GM23338 (cell line): ENCODE data around the gene CALML3. TPM values are rescaled to one million over a fixed set of nuclear protein-coding genes. Genes with fewer than 3 reads are reported as not detected.

Experiments
- ATAC-seq: fragments of 200-7000 bp; cut with Tn5 transposase; 3 replicates; pipeline ENCODE4 v1.9.1; 2020
- DNase-seq: peaks from one replicate; pipeline ENCODE4 v3.0.0-alpha.2; 2015; ENCODE audit warnings: low spot score
- H2AFZ ChIP-seq: fragments of 200-600 bp; sonication (generic); 2 replicates; pipeline ENCODE4 v1.8.0; 2016; ENCODE audit warnings: antibody characterized with exemption, mild to moderate bottlenecking, moderate library complexity
- H3F3A ChIP-seq: fragments of 200-600 bp; sonication (generic); replicated peaks from 2 replicates; pipeline ENCODE4 v1.8.0; 2017; ENCODE audit warnings: antibody characterized with exemption, mixed run types, low read depth
- H3K27ac ChIP-seq: fragments of 200-600 bp; sonication (generic); 2 replicates; pipeline ENCODE4 v1.6.1; 2016; ENCODE audit warnings: low read depth
- H3K27me3 ChIP-seq: fragments of 200-600 bp; sonication (generic); 2 replicates; pipeline ENCODE4 v1.8.0; 2016; ENCODE audit warnings: mild to moderate bottlenecking, mixed run types, moderate library complexity; ENCODE audit not compliant: insufficient read depth
- H3K36me3 ChIP-seq: fragments of 200-600 bp; sonication (generic); 2 replicates; pipeline ENCODE4 v1.8.0; 2016; ENCODE audit warnings: mild to moderate bottlenecking; ENCODE audit not compliant: insufficient read depth
- H3K4me1 ChIP-seq: fragments of 200-600 bp; sonication (generic); 2 replicates; pipeline ENCODE4 v1.8.0; 2016; ENCODE audit warnings: mild to moderate bottlenecking, moderate library complexity; ENCODE audit not compliant: insufficient read depth
- H3K4me2 ChIP-seq: fragments of 200-600 bp; sonication (generic); 2 replicates; pipeline ENCODE4 v1.7.1; 2017; ENCODE audit warnings: mixed run types
- H3K4me3 ChIP-seq: fragments of 200-600 bp; sonication (generic); 2 replicates; pipeline ENCODE4 v1.6.1; 2016; ENCODE audit warnings: mixed run types
- H3K79me2 ChIP-seq: fragments of 200-600 bp; sonication (generic); replicated peaks from 2 replicates; pipeline ENCODE4 v1.8.0; 2017; ENCODE audit warnings: mild to moderate bottlenecking; ENCODE audit not compliant: insufficient read depth
- H3K9me2 ChIP-seq: fragments of 200-600 bp; sonication (generic); 2 replicates; pipeline ENCODE4 v1.8.0; 2017; ENCODE audit not compliant: insufficient read depth
- H4K20me1 ChIP-seq: fragments of 200-600 bp; sonication (generic); replicated peaks from 2 replicates; pipeline ENCODE4 v1.8.0; 2017; ENCODE audit warnings: mild to moderate bottlenecking; ENCODE audit not compliant: insufficient read depth
- H3K27ac Mint-ChIP-seq: 2 replicates; pipeline ENCODE4 v1.8.0; 2020; ENCODE audit warnings: inconsistent platforms, mild to moderate bottlenecking, moderate library complexity, mixed read lengths
- H3K27me3 Mint-ChIP-seq: 3 replicates; pipeline ENCODE4 v1.8.0; 2022; ENCODE audit warnings: low read depth, mild to moderate bottlenecking, moderate library complexity, mixed read lengths, inconsistent platforms; ENCODE audit not compliant: insufficient read depth, poor library complexity
- H3K36me3 Mint-ChIP-seq: 3 replicates; pipeline ENCODE4 v1.8.0; 2021; ENCODE audit warnings: low read depth, mild to moderate bottlenecking, inconsistent platforms, moderate library complexity, mixed read lengths
- H3K4me1 Mint-ChIP-seq: 3 replicates; pipeline ENCODE4 v1.8.0; 2020; ENCODE audit warnings: mild to moderate bottlenecking, inconsistent platforms, mixed read lengths
- H3K4me3 Mint-ChIP-seq: 3 replicates; pipeline ENCODE4 v1.8.0; 2021; ENCODE audit warnings: moderate library complexity, mild to moderate bottlenecking, inconsistent platforms, mixed read lengths
- H3K9me3 Mint-ChIP-seq: 3 replicates; pipeline ENCODE4 v1.8.0; 2020; ENCODE audit warnings: moderate library complexity, mild to moderate bottlenecking, inconsistent platforms, mixed read lengths
- CREB1 ChIP-seq: fragments of 250-450 bp; sonication (Bioruptor Pico); IDR thresholded peaks from 2 replicates; pipeline ENCODE4 v1.5.0; 2020; ENCODE audit warnings: low read depth, mild to moderate bottlenecking, moderate library complexity
- ETS1 ChIP-seq: IDR thresholded peaks from 2 replicates; pipeline ENCODE4 v1.6.1; 2016; ENCODE audit warnings: antibody characterized with exemption
- JUNB ChIP-seq: IDR thresholded peaks from one replicate; pipeline ENCODE4 v1.6.1; 2016; ENCODE audit warnings: antibody characterized with exemption; ENCODE audit not compliant: unreplicated experiment
- NANOG ChIP-seq: IDR thresholded peaks from 2 replicates; pipeline ENCODE4 v1.6.1; 2016; ENCODE audit warnings: antibody characterized with exemption, borderline replicate concordance
- POLR2AphosphoS5 ChIP-seq: IDR thresholded peaks from 2 replicates; pipeline ENCODE4 v1.6.1; 2016; ENCODE audit warnings: antibody characterized with exemption, low read depth
- REST ChIP-seq: IDR thresholded peaks from one replicate; pipeline ENCODE4 v1.6.1; 2018; ENCODE audit warnings: antibody characterized with exemption; ENCODE audit not compliant: unreplicated experiment
- STAT1 ChIP-seq: IDR thresholded peaks from one replicate; pipeline ENCODE4 v1.6.1; 2016; ENCODE audit warnings: antibody characterized with exemption; ENCODE audit not compliant: unreplicated experiment
- polyA plus RNA-seq: library from polyadenylated mRNA; unstranded; fragments of >200 nt; fragmentation: Nextera tagmentation; extraction: Ambion mirVana; gene quantifications from 2 replicates; pipeline ENCODE4 v1.2.1, GENCODE V29; 2016
- total RNA-seq: library from RNA; depleted of rRNA; stranded (reverse); fragments of >200 nt; shearing (Covaris generic); gene quantifications from 2 replicates; pipeline ENCODE4 v1.2.3, GENCODE V29; 2014
- TF ChIP-seq, protein P1 (sequence below), 2 experiments: fragments of 200-600 bp in 1 of 2; sonication (generic) in 1 of 2; conservative IDR thresholded peaks; 2 replicates each; pipeline versions ENCODE4 v1.5.1 to v1.6.1; 2016 to 2017; ENCODE audit warnings: antibody characterized with exemption in 2 of 2, low read depth in 2 of 2, mild to moderate bottlenecking in 2 of 2, moderate library complexity in 1 of 2
- TF ChIP-seq, protein P2 (sequence below): fragments of 250-450 bp; sonication (Bioruptor Pico); IDR thresholded peaks from 2 replicates; pipeline ENCODE4 v1.5.0; 2020; ENCODE audit warnings: mild to moderate bottlenecking, moderate library complexity

The CALML3 gene
- total and polyA plus RNA-seq, 2 experiments from 2014 or later = not detected

GRCh38 chr10:5549462-5550249 lies 24.9 kb downstream of the CALML3 start:
- ATAC-seq (no peak), DNase-seq (no peak)
- H2AFZ ChIP-seq = no peak overlapping the region
- H3K27ac ChIP-seq = no peak overlapping the region
- H3K27me3 Mint-ChIP-seq = peaks cover 6% of the 10 kb centered on the region
- no peaks in the 10 kb centered on the region for H3K79me2 ChIP-seq
- H3K36me3 ChIP-seq = no peaks in the 10 kb centered on the region
- no peaks in the 10 kb centered on the region for H3K4me1 Mint-ChIP-seq
- H3K4me3 ChIP-seq = no peak overlapping the region
- H3K27me3 ChIP-seq = no peaks in the 10 kb centered on the region
- no peaks in the 10 kb centered on the region for H3K36me3 Mint-ChIP-seq
- H3K4me1 ChIP-seq = no peaks in the 10 kb centered on the region
- H3K4me2 ChIP-seq = no peak overlapping the region
- TF ChIP-seq STAT1 = no peak
- TF ChIP-seq ETS1 = no peak
- no peak for TF ChIP-seq REST
- no peaks in the 10 kb centered on the region for H4K20me1 ChIP-seq
- H3K4me3 Mint-ChIP-seq = no peak overlapping the region
- no peaks in the 10 kb centered on the region for H3K9me2 ChIP-seq
- no peaks in the 10 kb centered on the region for H3F3A ChIP-seq
- no peak overlapping the region for H3K27ac Mint-ChIP-seq
- H3K9me3 Mint-ChIP-seq = peaks cover 3% of the 10 kb centered on the region; the same call in 2 of the 3 replicates

DNA sequence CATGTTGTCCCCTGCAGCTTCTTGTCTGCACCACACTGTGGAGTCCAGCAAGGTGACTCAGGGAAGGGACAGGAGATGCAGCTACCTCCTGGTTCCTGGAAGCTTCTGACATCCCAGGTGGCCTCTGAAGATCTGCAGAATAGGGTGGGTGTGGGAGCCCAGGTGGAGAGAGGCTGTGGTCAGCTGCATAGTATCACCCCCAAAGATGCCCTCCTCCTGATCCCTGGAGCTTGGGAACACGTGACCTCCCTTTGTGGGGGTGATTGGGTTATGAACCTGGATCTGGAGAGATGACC lies 25.4 kb downstream of the CALML3 start:
- no peak overlapping the region for H3K4me3 ChIP-seq
- H3K27ac ChIP-seq = no peak overlapping the region
- no peaks in the 10 kb centered on the region for H4K20me1 ChIP-seq
- H3K27me3 ChIP-seq = no peaks in the 10 kb centered on the region
- no peaks in the 10 kb centered on the region for H3K79me2 ChIP-seq
- no peaks in the 10 kb centered on the region for H3K4me1 Mint-ChIP-seq
- no peaks in the 10 kb centered on the region; the same call in 2 of the 3 replicates for H3K9me3 Mint-ChIP-seq
- H3K27ac Mint-ChIP-seq = no peak overlapping the region
- H3K36me3 ChIP-seq = no peaks in the 10 kb centered on the region
- H3K27me3 Mint-ChIP-seq = peaks cover 7% of the 10 kb centered on the region
- no peak overlapping the region for H2AFZ ChIP-seq
- H3K9me2 ChIP-seq = no peaks in the 10 kb centered on the region
- no peaks in the 10 kb centered on the region for H3K36me3 Mint-ChIP-seq
- no peaks in the 10 kb centered on the region for H3F3A ChIP-seq
- H3K4me1 ChIP-seq = no peaks in the 10 kb centered on the region
- DNase-seq (no peak), ATAC-seq (no peak)
- H3K4me3 Mint-ChIP-seq = no peak overlapping the region
- H3K4me2 ChIP-seq = no peak overlapping the region
- TF ChIP-seq JUNB (no peak), POLR2AphosphoS5 (no peak), STAT1 (no peak), CREB1 (CRISPR knock-in tag) (no peak), NANOG (no peak)
- TF ChIP-seq, protein P1, sequence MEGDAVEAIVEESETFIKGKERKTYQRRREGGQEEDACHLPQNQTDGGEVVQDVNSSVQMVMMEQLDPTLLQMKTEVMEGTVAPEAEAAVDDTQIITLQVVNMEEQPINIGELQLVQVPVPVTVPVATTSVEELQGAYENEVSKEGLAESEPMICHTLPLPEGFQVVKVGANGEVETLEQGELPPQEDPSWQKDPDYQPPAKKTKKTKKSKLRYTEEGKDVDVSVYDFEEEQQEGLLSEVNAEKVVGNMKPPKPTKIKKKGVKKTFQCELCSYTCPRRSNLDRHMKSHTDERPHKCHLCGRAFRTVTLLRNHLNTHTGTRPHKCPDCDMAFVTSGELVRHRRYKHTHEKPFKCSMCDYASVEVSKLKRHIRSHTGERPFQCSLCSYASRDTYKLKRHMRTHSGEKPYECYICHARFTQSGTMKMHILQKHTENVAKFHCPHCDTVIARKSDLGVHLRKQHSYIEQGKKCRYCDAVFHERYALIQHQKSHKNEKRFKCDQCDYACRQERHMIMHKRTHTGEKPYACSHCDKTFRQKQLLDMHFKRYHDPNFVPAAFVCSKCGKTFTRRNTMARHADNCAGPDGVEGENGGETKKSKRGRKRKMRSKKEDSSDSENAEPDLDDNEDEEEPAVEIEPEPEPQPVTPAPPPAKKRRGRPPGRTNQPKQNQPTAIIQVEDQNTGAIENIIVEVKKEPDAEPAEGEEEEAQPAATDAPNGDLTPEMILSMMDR (conservative IDR thresholded peaks at IDR 0.05; ENCODE audit: low read depth in 2 of 2) = no peak
- TF ChIP-seq, protein P2, sequence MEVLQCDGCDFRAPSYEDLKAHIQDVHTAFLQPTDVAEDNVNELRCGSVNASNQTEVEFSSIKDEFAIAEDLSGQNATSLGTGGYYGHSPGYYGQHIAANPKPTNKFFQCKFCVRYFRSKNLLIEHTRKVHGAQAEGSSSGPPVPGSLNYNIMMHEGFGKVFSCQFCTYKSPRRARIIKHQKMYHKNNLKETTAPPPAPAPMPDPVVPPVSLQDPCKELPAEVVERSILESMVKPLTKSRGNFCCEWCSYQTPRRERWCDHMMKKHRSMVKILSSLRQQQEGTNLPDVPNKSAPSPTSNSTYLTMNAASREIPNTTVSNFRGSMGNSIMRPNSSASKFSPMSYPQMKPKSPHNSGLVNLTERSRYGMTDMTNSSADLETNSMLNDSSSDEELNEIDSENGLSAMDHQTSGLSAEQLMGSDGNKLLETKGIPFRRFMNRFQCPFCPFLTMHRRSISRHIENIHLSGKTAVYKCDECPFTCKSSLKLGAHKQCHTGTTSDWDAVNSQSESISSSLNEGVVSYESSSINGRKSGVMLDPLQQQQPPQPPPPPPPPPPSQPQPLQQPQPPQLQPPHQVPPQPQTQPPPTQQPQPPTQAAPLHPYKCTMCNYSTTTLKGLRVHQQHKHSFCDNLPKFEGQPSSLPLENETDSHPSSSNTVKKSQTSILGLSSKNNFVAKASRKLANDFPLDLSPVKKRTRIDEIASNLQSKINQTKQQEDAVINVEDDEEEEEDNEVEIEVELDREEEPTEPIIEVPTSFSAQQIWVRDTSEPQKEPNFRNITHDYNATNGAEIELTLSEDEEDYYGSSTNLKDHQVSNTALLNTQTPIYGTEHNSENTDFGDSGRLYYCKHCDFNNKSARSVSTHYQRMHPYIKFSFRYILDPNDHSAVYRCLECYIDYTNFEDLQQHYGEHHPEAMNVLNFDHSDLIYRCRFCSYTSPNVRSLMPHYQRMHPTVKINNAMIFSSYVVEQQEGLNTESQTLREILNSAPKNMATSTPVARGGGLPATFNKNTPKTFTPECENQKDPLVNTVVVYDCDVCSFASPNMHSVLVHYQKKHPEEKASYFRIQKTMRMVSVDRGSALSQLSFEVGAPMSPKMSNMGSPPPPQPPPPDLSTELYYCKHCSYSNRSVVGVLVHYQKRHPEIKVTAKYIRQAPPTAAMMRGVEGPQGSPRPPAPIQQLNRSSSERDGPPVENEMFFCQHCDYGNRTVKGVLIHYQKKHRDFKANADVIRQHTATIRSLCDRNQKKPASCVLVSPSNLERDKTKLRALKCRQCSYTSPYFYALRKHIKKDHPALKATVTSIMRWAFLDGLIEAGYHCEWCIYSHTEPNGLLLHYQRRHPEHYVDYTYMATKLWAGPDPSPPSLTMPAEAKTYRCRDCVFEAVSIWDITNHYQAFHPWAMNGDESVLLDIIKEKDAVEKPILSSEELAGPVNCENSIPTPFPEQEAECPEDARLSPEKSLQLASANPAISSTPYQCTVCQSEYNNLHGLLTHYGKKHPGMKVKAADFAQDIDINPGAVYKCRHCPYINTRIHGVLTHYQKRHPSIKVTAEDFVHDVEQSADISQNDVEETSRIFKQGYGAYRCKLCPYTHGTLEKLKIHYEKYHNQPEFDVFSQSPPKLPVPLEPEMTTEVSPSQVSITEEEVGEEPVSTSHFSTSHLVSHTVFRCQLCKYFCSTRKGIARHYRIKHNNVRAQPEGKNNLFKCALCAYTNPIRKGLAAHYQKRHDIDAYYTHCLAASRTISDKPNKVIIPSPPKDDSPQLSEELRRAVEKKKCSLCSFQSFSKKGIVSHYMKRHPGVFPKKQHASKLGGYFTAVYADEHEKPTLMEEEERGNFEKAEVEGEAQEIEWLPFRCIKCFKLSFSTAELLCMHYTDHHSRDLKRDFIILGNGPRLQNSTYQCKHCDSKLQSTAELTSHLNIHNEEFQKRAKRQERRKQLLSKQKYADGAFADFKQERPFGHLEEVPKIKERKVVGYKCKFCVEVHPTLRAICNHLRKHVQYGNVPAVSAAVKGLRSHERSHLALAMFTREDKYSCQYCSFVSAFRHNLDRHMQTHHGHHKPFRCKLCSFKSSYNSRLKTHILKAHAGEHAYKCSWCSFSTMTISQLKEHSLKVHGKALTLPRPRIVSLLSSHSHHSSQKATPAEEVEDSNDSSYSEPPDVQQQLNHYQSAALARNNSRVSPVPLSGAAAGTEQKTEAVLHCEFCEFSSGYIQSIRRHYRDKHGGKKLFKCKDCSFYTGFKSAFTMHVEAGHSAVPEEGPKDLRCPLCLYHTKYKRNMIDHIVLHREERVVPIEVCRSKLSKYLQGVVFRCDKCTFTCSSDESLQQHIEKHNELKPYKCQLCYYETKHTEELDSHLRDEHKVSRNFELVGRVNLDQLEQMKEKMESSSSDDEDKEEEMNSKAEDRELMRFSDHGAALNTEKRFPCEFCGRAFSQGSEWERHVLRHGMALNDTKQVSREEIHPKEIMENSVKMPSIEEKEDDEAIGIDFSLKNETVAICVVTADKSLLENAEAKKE (CRISPR knock-in tag) = no peak
